GM23248 (cell line): Measurements from ENCODE around the gene HSPA1B.

Source experiments
- EZH2 ChIP-seq: fragments of 200-600 bp; sonication (generic); IDR thresholded peaks from 2 replicates; pipeline ENCODE4 v1.6.1; 2018; ENCODE audit warnings: antibody characterized with exemption, mild to moderate bottlenecking; ENCODE audit not compliant: insufficient read depth, poor library complexity, severe bottlenecking
- EZH2phosphoT487 ChIP-seq: fragments of 200-600 bp; sonication (generic); IDR thresholded peaks from 2 replicates; pipeline ENCODE4 v1.6.1; 2018; ENCODE audit warnings: antibody characterized with exemption, moderate library complexity, mild to moderate bottlenecking, low read depth; ENCODE audit not compliant: insufficient read depth

- TF ChIP-seq EZH2 (no peak), EZH2phosphoT487 (no peak)
These were observed 45.2 kb upstream of the HSPA1B start for GRCh38 chr6:31782126-31782855.
